Ramos (cell line): ENCODE results near the gene CDKN2D.

ENCODE experiments used
- in situ Hi-C: fragments of 300-500 bp; cut with MboI; formaldehyde crosslinking; loops from one replicate; pipeline ENCODE4 v1.14.3; 2022; ENCODE audit warnings: low sequenced_read_pairs; ENCODE audit not compliant: unreplicated experiment

CDKN2D gene

GRCh38 chr19:10568826-10569651, at the start of gene CDKN2D:
TSS of gene CDKN2D (minus strand) at chr19:10568979. CDS start at chr19:10568653, 326 bp downstream.
- in situ Hi-C loops: no loop called here

- in situ Hi-C loops: no loop called here
Measured at GRCh38 chr19:10617409-10618121, 48.8 kb upstream of the CDKN2D start.

GRCh38 chr19:10615429-10616023, 46.7 kb upstream of the CDKN2D start:
- in situ Hi-C loops: no loop called here

- in situ Hi-C loops: no loop called here
Measured at GRCh38 chr19:10612499-10613119, 43.8 kb upstream of the CDKN2D start.

GRCh38 chr19:10611907-10612306, 43.1 kb upstream of the CDKN2D start:
- in situ Hi-C loops: no loop called here

- in situ Hi-C loops: no loop called here
Measured at GRCh38 chr19:10604460-10604980, 35.7 kb upstream of the CDKN2D start.

GRCh38 chr19:10603873-10604459, 35.2 kb upstream of the CDKN2D start:
- in situ Hi-C loops: no loop called here

- in situ Hi-C loops: no loop called here
Measured at GRCh38 chr19:10603084-10603872, 34.5 kb upstream of the CDKN2D start.

- in situ Hi-C loops: no loop called here
Measured at GRCh38 chr19:10602330-10603083, 33.7 kb upstream of the CDKN2D start.

- in situ Hi-C loops: no loop called here
Measured at GRCh38 chr19:10601999-10602329, 33.2 kb upstream of the CDKN2D start.

- in situ Hi-C loops: no loop called here
Measured at GRCh38 chr19:10600149-10600548, 31.4 kb upstream of the CDKN2D start.

- in situ Hi-C loops: no loop called here
Measured at GRCh38 chr19:10593820-10594637, 25.2 kb upstream of the CDKN2D start.

GRCh38 chr19:10593148-10593547, 24.4 kb upstream of the CDKN2D start:
- in situ Hi-C loops: no loop called here

GRCh38 chr19:10587839-10588150, 19.0 kb upstream of the CDKN2D start:
- in situ Hi-C loops: no loop called here

GRCh38 chr19:10587022-10587838, 18.5 kb upstream of the CDKN2D start, which contains the start of gene AP1M2:
TSS of gene AP1M2 (minus strand) at chr19:10587312. CDS start at chr19:10587231, 81 bp downstream.
- in situ Hi-C loops: no loop called here

- in situ Hi-C loops: no loop called here
Measured at GRCh38 chr19:10586396-10586795, 17.6 kb upstream of the CDKN2D start.
